ENCODE results near the gene LMAN2. TPM values are rescaled to one million over a fixed set of nuclear protein-coding genes. Genes with fewer than 3 reads are reported as not detected.

LMAN2 gene
- 263 and 352 TPM in 2 replicates for total RNA-seq

GRCh38 chr5:177351392-177352329 lies at the start of gene LMAN2:
Gene LMAN2 (minus strand): TSS chr5:177351668. CDS start chr5:177351647, 21 bp downstream.

GRCh38 chr5:177399997-177400868 lies 48.8 kb upstream of the LMAN2 start, which contains the start of gene PFN3:
Gene PFN3 (minus strand): TSS chr5:177400661. CDS start chr5:177400576, 85 bp downstream.

GRCh38 chr5:177384134-177384533 lies 32.7 kb upstream of the LMAN2 start, which contains the start of gene SLC34A1:
Gene SLC34A1 (plus strand): TSS chr5:177384434. CDS start chr5:177385742, 1,308 bp downstream.

GRCh38 chr5:177357459-177358351 lies 6.2 kb upstream of the LMAN2 start, which contains the start of gene RGS14:
Gene RGS14 (plus strand): TSS chr5:177357924. CDS start chr5:177358025, 101 bp downstream.

GRCh38 chr5:177311723-177312648 lies 39.5 kb downstream of the LMAN2 start, which contains the start of gene MXD3:
Gene MXD3 (minus strand): TSS chr5:177311898. CDS start chr5:177311830, 68 bp downstream.

GRCh38 chr5:177303121-177303924 lies 48.1 kb downstream of the LMAN2 start, which contains the start of the genes PRELID1 and RAB24:
Gene PRELID1 (plus strand): TSS chr5:177303799. CDS start chr5:177303986, 187 bp downstream.
Gene RAB24 (minus strand): TSS chr5:177303719. CDS start chr5:177303288, 431 bp downstream.

Other genes with a start within 250 kb of the LMAN2 start
- gene NSD1, start 217.9 kb downstream of the LMAN2 start, total RNA-seq, result 30.1 and 47.9 TPM in 2 replicates
- gene RAB24, start 47.9 kb downstream of the LMAN2 start, total RNA-seq, result 9.9 and 11.9 TPM in 2 replicates
- 115 and 123 TPM in 2 replicates for gene PRELID1, start 47.9 kb downstream of the LMAN2 start, total RNA-seq
- gene MXD3, start 39.8 kb downstream of the LMAN2 start, total RNA-seq, result 8.8 and 15.4 TPM in 2 replicates
- gene RGS14, start 6.3 kb upstream of the LMAN2 start, total RNA-seq, result 2.5 and 4.4 TPM in 2 replicates
- gene SLC34A1, start 32.8 kb upstream of the LMAN2 start, total RNA-seq, result not detected in 2 replicates
- 1.1 TPM in 1 of 2 replicates, not detected in the other for gene PFN3, start 49.0 kb upstream of the LMAN2 start, total RNA-seq
- gene F12, start 57.9 kb upstream of the LMAN2 start, total RNA-seq, result 0.37 and 0.39 TPM in 2 replicates
- gene GRK6, start 75.0 kb upstream of the LMAN2 start, total RNA-seq, result 19.5 and 33.2 TPM in 2 replicates
- 26.1 and 33.8 TPM in 2 replicates for gene PRR7, start 95.1 kb upstream of the LMAN2 start, total RNA-seq
- gene DBN1, start 122.0 kb upstream of the LMAN2 start, total RNA-seq, result 160 and 173 TPM in 2 replicates
- 63.9 and 69.4 TPM in 2 replicates for gene PDLIM7, start 145.9 kb upstream of the LMAN2 start, total RNA-seq
- gene DOK3, start 158.2 kb upstream of the LMAN2 start, total RNA-seq, result 1.1 and 1.4 TPM in 2 replicates
- 55.5 and 90.4 TPM in 2 replicates for gene DDX41, start 165.3 kb upstream of the LMAN2 start, total RNA-seq
- 29.4 and 30.7 TPM in 2 replicates for gene FAM193B, start 202.9 kb upstream of the LMAN2 start, total RNA-seq
- gene TMED9, start 240.5 kb upstream of the LMAN2 start, total RNA-seq, result 59.2 and 66.5 TPM in 2 replicates
- gene B4GALT7, start 248.5 kb upstream of the LMAN2 start, total RNA-seq, result 23.1 and 26.6 TPM in 2 replicates